NCI-H1092 treated with DMSO at 0.1 percent for 48 hours (cell line): ENCODE measurements around the gene MME.

Experiments used
- DNase-seq: peaks from one replicate; lab custom pipeline; 2025; lab: John Stamatoyannopoulos, UW

The MME gene

DNA sequence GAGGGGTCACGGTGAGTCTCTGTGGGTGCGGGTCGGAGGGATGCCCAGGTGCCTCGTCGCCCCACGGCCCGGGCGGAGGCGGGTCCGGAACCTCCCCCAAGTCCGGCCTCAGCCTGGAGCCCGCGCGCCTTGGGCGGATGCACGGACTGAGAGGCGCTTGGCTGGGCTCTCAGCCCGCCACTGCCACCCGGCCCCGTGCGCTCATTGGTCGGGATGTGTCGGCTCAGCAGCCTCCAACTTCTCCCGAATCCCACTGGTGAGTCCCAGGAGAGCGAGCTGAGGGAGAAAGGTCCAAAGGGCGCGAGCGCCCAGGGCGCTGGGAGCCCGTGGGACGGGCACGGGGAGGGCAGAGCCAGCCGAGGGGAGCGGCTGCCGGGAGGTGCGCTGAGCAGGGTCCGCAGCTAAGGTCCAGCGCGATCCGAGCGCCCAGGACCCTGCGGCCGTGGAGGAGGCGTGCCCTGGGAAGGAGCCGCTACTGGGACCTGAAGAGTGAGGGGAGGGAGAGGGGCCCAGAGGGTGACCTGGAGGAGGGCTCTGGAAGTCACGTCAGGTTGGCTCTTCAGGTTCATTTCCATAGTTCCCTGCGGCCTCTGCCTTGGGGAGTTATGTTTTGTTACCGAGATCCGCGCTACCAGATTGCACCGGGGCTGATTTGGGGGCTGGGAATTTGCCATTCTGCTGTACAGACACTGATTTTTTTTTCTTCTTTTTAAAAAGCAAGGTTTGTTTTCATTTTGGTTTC is at the start of gene MME:
Gene MME (plus strand): TSS at position 574 of the 742 bp plus-strand sequence. CDS start 3,849 bp downstream, outside the sequence.
- DNase-seq = no peak

DNA sequence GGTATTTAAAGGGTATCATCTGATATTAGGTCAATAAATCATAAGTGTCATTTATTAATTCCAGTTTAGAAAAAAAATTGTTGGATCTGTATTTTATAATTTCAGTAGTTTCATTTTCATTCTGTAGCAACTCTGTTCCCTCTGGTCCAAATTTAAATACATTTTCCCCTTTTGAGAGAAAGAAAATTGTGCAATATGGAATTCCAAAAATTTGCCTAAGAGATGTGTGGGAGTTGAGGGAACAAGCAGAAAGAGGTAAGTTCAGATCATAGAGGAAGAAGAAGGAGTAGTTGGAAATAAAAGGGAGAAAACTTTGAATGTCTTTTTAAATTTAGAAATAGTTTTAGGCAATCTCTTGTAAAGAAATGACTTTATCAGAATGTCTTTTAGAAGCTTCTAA is 48.9 kb upstream of the MME start:
- no peak for DNase-seq

DNA sequence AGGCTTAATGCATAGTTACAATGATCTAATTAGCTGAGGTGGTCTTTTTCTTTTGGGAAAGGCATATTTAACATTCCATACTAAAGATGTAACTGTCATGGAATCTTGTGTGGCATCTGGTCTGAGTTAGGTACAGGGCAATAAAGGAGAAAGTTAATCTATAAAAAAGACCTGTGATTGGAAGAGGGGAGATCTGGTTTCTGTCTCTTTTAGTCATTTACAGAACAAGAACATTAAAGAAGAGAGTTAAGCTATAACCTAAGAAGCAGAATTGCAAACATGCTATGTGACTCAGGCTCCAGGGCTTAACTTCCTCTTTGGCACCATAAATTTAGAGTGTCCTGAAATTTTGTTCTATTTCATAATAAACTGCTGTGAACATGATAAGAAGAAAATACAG is 47.2 kb upstream of the MME start:
- no peak for DNase-seq

DNA sequence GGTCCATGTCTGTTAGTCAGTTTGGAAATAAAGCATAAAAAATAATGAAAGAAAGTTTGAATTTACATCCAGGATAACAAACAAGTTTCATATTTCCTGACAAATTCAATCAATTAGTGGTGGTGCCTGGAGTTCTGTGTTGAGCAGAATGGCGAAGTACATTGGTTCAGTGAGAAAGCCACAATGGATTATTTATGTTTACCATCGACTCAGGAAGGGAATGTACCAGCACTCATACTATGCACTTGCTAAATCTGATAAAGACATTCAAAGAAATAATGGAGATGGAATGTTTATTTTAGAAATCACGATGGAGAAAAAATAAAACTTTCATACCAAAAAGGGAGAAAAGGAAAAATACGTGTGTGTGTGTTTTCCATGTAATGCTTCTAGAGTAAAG is 45.3 kb upstream of the MME start:
- DNase-seq = no peak

DNA sequence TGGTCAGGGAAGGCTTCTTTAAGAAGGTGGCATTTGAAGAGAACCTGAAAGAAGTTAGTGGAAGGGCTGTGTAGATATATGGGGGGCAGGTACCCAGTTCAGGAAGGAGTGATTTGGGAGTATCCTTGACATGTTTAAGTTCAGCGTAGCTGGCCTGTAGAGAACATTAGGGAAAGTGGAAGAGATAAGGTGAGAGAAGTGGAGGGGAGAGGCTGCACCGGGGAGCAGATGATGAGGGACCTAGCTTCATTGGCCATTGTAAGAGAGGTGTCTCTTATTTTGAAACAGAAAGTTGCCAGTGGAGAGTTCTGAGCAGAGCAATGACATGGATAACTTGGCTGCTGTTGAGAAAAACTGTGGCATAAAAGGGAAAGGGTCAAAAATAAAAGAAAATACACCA is 44.6 kb upstream of the MME start:
- DNase-seq = no peak

DNA sequence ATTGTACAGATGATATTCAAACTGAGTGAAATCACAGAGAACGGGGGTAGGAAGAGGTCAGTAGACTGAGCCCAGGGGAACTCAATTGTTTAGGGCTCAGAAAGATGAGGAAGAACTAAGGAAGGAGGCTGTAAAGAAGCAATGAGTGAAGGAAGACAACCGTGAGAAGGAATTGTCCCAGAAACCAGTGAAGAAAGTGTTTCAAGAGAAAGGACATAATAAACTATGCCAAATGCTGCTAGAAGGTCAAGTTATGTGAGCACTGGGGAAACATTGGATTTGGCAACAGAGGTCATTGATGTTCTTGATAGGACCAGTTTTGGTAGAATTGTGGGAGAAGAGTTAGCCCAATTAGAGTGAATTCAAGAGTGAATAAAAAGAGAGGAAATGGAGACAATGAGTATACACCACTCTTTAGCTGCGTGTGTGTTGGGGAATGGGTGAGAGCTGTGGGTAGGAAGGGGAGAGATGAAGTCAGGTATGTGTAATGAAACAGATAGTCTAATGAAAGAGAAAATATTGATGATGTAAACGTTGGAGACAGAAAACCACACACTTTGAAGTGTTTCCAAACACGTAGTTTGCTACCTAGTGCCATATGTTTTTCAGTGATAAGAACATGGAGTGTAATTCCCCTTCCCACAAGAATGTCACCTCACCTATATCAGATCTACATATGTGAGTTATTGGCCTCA is 42.5 kb upstream of the MME start:
- no peak for DNase-seq

DNA sequence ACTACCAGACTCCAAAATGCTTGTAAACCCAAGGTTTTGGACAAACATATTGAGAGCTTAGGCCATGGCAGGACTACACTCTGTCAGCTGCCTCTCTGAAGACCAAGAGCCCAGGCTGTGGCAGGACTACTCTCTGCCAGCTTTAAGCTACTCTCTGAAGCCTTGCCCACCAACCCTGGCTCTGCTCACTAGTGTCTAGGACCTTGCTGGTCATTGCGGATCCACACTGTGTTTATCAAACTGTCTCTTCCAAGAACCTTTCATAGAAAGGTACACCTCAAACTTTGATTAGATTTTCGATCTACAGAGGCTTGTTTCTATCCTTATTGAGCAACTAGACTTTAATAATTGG is 41.9 kb upstream of the MME start:
- no peak for DNase-seq

DNA sequence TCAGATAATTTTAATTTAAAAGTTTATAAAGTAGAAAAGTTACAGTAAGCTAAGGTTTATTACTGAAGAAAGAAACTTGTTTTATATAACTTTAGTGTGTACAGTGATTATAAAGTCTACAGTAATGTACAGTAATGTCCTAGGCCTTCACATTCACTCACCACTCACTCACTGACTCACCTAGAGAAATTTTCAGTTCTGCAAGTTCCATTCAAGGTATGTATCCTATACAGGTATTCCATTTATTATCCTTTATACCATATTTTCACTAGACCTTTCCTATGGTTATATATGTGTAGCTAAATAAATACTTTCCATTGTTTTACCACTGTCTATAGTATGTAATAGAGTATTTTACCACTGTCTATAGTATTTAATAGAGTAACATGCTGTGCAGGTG is 33.2 kb upstream of the MME start:
- no peak for DNase-seq

DNA sequence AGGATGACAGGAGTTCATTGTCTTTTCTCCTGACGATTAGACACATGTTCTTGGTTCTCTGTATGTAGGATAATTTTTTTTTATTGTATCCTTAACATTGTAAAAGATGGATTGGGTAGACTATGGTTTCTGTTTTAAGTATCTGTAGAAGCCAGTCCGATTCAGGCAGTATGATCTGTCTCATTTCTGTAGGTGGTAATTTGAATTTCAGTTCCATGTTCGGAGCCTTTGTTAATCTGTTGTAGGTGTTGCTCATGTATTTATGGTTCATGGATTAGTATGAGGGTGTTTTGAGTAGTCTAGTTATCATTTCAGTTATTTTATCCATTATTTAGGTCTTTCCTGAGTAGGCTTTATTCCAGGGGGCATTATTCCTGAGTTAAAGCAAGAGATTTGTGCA is 32.4 kb upstream of the MME start:
- DNase-seq = no peak

DNA sequence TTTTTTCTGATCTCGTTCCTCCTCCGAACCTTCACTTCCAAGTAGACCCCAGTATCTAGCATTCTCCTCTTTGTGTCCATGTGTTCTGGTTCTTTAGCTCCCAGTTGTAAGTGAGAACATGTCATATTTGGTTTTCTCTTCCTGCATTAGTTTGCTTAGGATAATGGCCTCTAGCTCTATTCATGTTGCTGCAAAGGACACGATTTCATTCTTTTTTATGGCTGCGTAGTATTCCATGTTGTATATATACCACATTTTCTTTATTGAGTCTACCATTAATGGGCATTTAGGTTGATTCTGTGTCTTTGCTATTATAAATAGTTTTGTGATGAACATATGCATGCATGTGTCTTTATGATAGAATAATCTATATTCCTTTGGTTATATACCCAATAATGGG is 30.2 kb upstream of the MME start:
- DNase-seq = no peak

DNA sequence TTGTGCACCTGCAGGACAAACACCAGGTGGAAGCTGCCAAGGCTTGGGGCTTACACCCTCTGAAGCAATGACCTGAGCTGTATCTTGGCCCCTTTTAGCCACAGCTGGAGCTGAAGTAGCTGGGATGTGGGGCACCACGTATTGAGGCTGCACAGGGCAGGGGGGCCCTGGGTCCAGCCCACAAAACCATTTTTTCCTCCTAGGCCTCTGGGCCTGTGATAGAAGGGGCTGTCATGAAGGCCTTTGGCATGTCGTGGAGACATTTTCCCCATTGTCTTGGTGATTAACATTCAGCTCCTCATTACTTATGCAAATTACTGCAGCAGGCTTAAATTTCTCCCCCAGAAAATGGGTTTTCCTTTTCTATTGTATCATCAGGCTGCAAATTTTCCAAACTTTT is 27.6 kb upstream of the MME start:
- no peak for DNase-seq

DNA sequence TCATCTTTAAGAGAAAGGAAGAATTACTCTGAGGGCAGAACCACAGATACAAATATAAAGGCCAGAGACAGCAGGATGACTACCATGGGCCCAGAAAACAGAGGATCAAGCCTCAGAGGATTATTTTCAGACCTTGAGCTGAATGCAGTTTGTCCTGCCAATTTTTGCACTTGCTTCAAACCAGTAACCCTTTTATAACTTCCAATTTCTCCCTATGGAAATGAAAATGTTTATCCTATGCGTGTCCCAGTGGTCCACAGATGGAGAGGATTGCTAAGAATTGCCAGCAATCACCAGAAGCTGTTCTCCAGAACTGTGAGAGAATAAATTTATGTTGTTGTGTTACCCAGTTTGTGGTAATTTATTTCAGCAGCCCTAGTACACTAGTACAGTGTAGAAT is 26.4 kb upstream of the MME start:
- DNase-seq = no peak

DNA sequence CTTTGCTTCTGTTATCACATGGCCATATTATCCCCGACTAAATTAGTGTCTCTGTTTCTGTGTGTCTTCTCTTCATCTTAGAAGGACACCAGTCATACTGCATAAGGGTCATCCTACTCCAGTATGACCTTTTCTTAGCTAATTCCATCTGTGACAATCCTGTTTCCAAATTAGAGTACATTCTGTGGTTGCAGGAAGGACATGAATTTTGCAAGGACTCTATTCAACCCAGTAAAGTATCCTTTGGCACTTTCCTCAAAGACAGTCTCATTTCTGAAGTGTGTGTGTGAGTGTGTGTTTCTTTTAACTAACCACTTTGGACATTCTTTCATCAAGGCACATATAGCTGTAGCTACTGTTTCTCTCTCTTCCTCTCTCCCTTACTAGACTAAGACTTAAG is 15.2 kb upstream of the MME start:
- DNase-seq = no peak

DNA sequence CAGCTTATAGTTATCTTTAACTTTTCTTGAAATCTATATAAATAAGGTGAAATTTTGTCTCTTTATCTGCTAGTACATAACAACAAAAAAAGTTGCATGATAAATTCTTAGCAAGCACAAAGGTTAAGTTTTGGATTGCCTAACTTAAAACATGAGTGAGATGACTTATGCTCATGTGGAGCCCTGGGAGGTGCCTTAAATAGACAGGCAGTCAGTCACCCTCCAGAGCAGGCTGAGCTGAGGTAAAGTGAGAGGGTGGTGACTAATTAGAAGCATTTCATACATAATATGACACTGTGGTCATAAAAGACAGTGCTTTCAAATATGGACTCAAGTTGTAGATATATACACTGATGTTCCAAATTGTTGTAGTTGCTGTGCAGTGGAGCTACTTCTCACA is 14.6 kb upstream of the MME start:
- no peak for DNase-seq

DNA sequence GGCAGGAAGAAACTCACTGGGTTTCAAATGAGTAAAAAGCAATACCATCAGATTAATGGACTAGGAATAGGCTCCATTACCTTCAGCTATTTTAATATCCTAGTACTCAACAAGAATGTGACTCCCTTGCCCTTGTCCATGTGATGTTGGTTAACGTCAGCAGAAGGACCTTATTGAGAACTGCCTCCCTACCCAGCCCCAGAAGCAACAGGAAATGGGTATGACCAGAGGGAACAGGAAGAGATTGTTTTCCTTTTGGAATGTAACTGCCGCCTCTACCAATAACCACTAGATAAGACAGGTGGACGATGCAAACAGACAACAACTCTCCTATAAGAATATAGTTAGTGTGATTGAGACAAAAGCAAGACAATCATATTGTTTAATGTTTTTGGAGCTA is 10.4 kb upstream of the MME start:
- DNase-seq = no peak

DNA sequence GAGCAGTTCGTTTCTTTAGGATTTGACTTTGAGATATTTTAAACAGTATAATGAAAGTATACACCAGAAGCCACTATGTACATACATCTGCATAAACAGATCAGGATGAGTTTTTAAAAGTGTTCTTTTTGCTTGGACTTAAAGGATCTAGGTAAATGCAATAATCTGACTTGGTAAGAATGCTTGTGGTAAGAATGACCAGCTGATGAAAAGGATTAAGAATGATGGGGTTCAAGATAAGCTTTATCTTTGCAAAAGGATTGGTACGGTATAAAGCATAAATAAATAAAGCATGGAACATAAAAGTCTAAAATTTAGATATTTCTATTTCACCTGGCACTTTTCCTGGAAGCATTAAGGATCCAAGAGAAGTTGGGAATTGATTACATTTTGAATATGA is 9.8 kb upstream of the MME start:
- DNase-seq = no peak

DNA sequence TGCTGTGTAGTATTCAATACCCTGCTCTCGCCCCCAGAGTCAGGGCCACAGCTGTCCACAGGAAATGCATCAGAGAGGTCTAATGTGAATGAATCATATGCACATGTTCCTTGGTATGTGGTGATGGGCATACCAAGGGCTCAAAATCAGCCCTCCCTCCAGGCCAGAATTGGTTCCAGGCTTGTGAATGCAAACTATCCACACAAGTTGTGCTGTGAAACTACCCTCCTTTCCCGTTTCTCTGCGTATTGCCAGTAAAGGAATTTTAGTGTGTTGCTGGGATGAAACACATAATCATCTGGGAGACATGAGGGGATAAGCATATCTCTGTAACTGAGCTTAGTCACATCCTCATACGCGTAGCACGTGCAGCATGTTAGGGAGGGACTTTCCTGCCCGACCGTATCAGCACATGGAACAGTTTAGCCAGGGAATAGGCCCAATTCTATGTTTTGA is 9.2 kb upstream of the MME start:
- DNase-seq = no peak

DNA sequence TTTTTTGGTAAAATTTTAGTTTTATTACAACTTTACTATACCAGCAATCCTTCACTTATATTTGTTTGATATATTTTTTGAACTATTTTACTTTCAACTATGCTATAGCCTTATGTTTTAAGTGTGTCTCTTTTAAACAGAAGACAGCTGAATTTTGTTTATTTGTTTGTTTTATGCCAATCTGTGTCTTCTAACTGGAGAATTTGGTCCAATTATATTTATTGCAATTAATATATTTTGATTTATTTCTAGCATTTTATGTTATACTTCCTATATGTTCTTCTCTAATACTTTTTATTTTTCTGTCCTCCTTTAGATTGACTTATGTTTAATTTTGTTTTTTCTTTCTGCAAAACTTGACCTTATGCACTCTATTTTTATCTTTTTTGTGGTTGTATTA is 4.9 kb upstream of the MME start:
- DNase-seq = no peak

DNA sequence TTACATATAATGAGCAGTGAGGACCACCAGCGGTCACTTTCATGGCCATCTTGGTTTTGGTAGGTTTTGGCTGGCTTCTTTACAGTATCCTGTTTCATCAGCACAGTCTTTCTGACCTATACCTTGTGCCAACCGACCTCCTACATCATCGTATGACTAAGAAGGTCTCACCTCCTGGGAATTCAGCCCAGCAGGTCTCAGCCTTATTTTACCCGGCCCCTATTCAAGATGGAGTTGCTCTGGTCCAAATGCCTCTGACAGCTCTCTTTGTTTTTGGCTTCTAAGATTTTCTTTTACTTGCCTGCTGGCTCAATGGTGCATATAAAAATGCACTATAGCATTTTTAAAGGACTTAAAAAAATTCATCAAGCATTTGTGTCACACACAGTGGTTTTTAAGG is 3.2 kb upstream of the MME start:
- no peak for DNase-seq

DNA sequence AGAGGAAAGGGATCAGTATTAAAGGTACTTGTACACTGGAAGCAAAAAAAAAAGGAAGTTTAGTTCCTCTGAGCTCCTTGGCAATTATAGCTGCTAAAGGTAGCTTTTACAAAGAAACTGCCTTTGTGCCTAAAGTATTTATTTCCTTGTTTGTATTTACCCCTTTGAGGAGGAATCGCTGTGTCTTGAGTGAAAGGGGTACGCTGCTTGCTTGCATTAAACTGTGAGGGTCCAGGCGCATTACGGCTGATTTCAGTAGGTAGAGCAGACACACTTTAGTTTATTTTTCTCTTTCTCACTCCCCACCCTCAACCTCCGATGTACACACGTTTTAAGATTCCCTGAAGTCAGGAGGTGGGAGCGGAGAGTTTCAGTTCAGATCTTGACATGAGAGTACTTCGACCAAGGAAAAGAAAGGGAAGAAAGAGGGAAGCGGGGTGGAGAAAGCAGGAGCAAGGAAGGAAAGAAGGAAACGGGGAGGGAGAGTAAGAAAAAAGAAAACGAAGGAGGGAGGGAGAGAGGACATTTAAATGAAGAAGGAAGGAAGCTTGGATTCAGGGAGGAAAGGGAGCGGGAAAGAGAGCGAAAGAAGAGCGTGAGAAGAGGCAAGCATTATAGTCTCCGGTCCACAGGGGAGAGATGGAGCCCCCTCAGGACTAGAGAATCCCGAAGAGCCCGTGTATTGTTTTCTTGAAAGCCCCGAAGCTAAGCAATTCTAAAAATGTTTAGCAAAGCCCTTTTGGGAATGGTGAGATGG is 1.2 kb upstream of the MME start:
- DNase-seq = no peak

DNA sequence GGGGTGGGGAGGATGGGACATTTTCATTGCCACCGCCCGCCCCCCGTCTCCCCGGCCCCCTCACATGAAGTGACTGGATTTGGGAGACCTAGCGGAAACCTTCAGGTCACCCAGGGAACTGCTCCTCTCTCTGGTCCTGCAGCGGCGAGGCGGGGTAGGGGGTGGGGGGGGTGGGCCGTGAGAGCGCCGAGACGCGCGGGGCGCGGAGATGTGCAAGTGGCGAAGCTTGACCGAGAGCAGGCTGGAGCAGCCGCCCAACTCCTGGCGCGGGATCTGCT is 712 bp upstream of the MME start:
- no peak for DNase-seq

DNA sequence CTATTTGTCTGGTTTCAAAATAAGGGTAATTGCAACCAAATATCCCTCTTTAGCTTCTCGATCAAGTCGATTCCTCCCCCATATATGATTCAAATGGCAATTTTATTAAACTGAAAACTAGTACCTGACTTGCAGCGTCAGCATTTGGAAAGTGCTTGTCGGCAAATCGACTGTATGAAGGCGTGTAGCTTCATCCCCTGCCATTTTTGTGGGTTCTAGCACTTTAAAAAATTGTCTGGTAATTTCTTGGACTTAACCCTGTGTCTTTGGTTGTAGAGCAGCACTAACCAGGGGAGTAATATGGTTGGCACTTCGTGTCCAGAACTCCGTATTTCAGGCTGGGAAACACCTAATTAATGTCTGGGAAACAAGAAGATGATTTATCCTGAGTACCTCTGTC is 573 bp downstream of the MME start:
- no peak for DNase-seq

DNA sequence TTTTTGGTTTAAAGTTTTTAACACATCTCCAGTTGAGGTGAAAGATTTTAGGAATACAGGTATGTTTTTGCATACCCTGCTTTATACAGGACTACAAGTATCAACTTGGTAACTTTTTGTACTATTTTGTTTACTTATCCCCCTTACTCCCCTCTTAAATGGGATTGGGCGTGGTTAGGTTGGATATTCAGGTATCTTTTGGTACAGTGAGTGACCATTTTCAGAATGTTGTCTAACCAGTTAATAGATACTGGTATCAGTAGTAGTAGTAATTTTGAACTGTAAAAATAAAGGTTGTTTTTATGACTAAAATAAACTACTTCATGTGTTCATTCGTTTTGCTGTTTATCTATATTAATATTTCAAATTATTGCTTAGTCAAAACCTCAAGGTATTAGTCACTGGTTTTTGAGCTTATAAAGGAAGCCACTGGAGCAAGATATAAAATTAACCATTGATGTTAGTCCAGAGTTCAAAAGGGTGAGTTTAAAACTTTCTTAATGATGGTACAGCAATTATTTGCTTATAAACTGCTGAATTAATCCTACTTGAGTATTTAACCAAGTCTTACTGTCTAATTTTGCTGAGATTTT is 3.3 kb downstream of the MME start:
- DNase-seq = no peak
